Measurements from ENCODE around the gene TINAG. TPM values are rescaled to one million over a fixed set of nuclear protein-coding genes. Genes with fewer than 3 reads are reported as not detected.

The TINAG gene
- total RNA-seq, 1 donor from 2014 or later, result not detected

GRCh38 chr6:54262971-54263370 is 45.3 kb upstream of the TINAG start:
- Histone ChIP-seq H3K4me2 (no peak overlapping the region), H3K27ac (no peak overlapping the region), H3K36me3 (no peaks in the 10 kb centered on the region), H3F3A (ENCODE audit: low read depth) (no peaks in the 10 kb centered on the region), H3K9ac (no peak overlapping the region), H3K4me3 (no peak overlapping the region), H2AFZ (replicated peaks) (no peak overlapping the region), H3K9me3 (ENCODE audit: low read depth) (no peaks in the 10 kb centered on the region), H3K27me3 (no peaks in the 10 kb centered on the region), H3K79me2 (ENCODE audit: low read depth) (no peaks in the 10 kb centered on the region), H4K20me1 (ENCODE audit: low read depth) (no peaks in the 10 kb centered on the region), H3K4me1 (peaks cover 9% of the 10 kb centered on the region)
- Mint-ChIP-seq H3K9me3 (no peaks in the 10 kb centered on the region), H3K36me3 (no peaks in the 10 kb centered on the region), H3K4me1 (no peaks in the 10 kb centered on the region), H3K27me3 (ENCODE audit: insufficient read depth, low read depth) (no peaks in the 10 kb centered on the region), H3K27ac (no peak overlapping the region), H3K4me3 (no peak overlapping the region)
- TF ChIP-seq EZH2 (IDR thresholded peaks at IDR 0.05), result no peak
- TF ChIP-seq CTCF (IDR thresholded peaks at IDR 0.05), result no peak
- no peak for TF ChIP-seq EZH2phosphoT487 (IDR thresholded peaks at IDR 0.05)
- DNase-seq (ENCODE audit: low spot score), result no peak

GRCh38 chr6:54264581-54265272 is 43.5 kb upstream of the TINAG start:
- Mint-ChIP-seq H3K4me1 (no peaks in the 10 kb centered on the region), H3K27me3 (ENCODE audit: insufficient read depth, low read depth) (no peaks in the 10 kb centered on the region), H3K4me3 (no peak overlapping the region), H3K27ac (no peak overlapping the region), H3K9me3 (no peaks in the 10 kb centered on the region), H3K36me3 (no peaks in the 10 kb centered on the region)
- no peak for TF ChIP-seq EZH2 (IDR thresholded peaks at IDR 0.05)
- TF ChIP-seq EZH2phosphoT487 (IDR thresholded peaks at IDR 0.05), result no peak
- no peak for TF ChIP-seq CTCF (IDR thresholded peaks at IDR 0.05)
- Histone ChIP-seq H3K27me3 (no peaks in the 10 kb centered on the region), H3K4me2 (no peak overlapping the region), H3K36me3 (no peaks in the 10 kb centered on the region), H3K4me1 (peaks cover 9% of the 10 kb centered on the region), H3K9me3 (ENCODE audit: low read depth) (no peaks in the 10 kb centered on the region), H3F3A (ENCODE audit: low read depth) (no peaks in the 10 kb centered on the region), H2AFZ (replicated peaks) (no peak overlapping the region), H3K4me3 (no peak overlapping the region), H3K9ac (no peak overlapping the region), H4K20me1 (ENCODE audit: low read depth) (no peaks in the 10 kb centered on the region), H3K79me2 (ENCODE audit: low read depth) (no peaks in the 10 kb centered on the region), H3K27ac (no peak overlapping the region)
- no peak for DNase-seq (ENCODE audit: low spot score)

GRCh38 chr6:54266400-54266923 is 41.8 kb upstream of the TINAG start:
- Mint-ChIP-seq H3K27me3 (ENCODE audit: insufficient read depth, low read depth) (no peaks in the 10 kb centered on the region), H3K36me3 (no peaks in the 10 kb centered on the region), H3K27ac (no peak overlapping the region), H3K4me3 (no peak overlapping the region), H3K4me1 (no peaks in the 10 kb centered on the region), H3K9me3 (no peaks in the 10 kb centered on the region)
- no peaks in the 10 kb centered on the region for H3F3A ChIP-seq (ENCODE audit: low read depth)
- no peaks in the 10 kb centered on the region for H3K79me2 ChIP-seq (ENCODE audit: low read depth)
- peak; percentile 40 for TF ChIP-seq CTCF (IDR thresholded peaks at IDR 0.05)
- no peak for TF ChIP-seq EZH2phosphoT487 (IDR thresholded peaks at IDR 0.05)
- no peak for TF ChIP-seq EZH2 (IDR thresholded peaks at IDR 0.05)
- H3K9ac ChIP-seq, result no peak overlapping the region
- peak overlapping the region; percentile 11 for H2AFZ ChIP-seq (replicated peaks)
- DNase-seq (ENCODE audit: low spot score), result peak; percentile 23
- H3K9me3 ChIP-seq (ENCODE audit: low read depth), result no peaks in the 10 kb centered on the region
- H3K27ac ChIP-seq, result no peak overlapping the region
- H3K4me1 ChIP-seq, result peaks cover 9% of the 10 kb centered on the region
- no peaks in the 10 kb centered on the region for H3K27me3 ChIP-seq
- H3K36me3 ChIP-seq, result no peaks in the 10 kb centered on the region
- H3K4me2 ChIP-seq, result no peak overlapping the region
- H4K20me1 ChIP-seq (ENCODE audit: low read depth), result no peaks in the 10 kb centered on the region
- no peak overlapping the region for H3K4me3 ChIP-seq
